Activated effector memory CD4-positive, alpha-beta T cell treated with anti-CD3 and anti-CD28 coated beads, Interleukin-2, amount 50 U/mL, for 16 hours (primary cell): ENCODE data around the gene OSBP.
A peak's percentile ranks its signal among the peaks of the same experiment; 100 is the strongest.
"Not testable (repeated sequence)": the region's sequence is repeated elsewhere in the genome, so short reads cannot be mapped to it uniquely, and the experiment has no call there.

Experiments
- DNase-seq: peaks from one replicate; pipeline ENCODE4 v3.0.0-alpha.2; 2020

Gene OSBP

DNA sequence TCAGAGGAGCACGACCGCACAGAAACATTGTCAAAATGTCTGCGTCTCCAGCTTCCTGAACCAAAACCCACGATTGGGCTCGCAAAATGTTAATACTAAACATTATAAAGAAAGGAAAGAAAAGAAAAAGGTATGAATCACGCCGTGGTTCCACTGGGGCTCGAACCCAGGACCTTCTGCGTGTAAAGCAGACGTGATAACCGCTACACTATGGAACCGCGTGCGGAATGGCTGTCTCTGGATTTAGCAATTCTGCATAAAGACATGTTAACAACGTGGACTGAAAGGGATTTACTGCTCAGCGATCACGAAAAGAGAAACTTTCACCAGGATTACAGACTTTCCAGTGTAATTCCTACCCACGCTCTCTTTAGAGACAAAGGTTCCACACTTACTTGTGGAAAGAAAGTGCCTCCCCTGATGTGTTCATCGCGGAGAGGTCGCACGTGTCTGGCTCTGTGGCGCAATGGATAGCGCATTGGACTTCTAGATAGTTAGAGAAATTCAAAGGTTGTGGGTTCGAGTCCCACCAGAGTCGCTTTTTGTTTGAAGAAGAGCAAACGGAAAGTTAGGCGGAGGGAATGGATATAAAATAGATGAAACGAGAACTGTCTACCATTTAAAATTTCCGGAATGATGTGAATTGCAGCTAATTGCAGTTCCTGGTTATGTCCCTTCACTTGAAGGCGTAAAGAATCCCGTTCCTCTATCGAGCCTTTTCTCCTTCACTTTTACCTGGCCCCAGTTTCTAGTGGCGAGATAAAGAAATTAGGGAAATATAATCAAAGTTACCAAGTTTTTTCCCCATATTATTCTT lies 64.5 kb downstream of the OSBP start:
- peak; percentile 90 for DNase-seq

DNA sequence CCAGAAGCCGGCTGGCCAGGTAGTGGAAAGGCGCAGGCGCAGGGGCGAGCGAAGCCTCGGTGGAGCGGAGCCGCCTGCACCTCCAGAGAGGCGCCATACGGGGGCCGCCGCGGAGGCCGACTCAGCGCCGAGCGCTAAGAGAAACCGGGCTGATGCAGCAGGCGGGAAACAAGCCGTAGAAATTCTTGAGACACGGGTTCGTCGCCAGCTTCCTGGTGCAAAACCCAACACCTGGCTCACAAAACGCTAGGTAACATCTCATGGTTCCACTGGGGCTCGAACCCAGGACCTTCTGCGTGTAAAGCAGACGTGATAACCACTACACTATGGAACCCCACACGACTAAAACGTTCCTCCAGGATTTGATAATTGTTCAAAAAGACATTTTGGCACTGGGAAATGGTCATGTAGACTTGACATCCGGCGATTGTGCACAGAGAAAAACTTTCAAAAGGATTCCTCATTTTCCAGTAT lies 65.2 kb downstream of the OSBP start:
- peak; percentile 94 for DNase-seq

DNA sequence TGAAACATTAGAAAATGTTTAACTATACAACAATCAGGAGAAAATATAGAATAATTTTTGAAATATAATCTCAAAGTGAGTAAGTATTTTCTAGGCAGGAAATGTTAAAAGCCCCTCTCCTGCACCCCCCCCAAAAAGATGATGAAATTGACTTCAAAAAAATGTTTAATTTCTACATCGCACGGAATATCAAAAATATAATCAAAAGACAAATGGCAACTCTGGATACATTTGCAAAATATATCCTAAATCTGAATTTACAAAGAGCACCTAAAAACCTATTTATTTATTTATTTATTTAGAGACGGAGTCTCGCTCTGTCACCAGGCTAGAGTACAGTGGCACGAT lies 67.3 kb downstream of the OSBP start:
- DNase-seq = no peak

DNA sequence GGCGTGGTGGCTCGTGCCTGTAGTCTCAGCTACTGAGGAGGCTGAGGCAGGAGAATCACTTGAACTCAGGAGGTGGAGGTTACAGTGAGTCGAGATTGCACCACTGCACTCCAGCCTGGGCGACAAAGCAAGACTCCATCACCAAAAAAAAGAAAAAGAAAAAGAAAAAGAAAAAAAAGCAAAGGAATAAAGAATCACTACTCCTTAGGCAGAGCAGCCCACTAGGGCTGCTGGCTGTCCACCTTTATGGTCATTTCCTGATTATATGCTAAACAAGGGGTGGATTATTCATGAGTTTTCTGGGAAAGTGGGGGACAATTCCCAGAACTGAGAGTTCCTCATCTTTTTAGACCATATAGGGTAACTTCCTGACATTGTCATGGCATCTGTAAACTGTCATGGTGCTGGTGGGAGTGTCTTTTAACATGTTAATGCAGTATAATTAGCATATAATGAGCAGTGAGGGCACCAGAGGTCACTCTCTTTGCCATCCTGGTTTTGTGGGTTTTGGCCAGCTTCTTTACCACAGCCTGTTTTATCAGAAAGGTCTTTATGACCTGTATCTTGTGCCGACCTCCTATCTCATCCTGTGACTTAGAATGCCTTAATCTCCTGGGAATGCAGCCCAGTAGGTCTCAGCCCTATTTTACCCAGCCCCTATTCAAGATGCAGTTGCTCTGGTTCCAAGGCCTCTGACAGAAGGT lies 67.8 kb downstream of the OSBP start:
- DNase-seq = not testable (repeated sequence)

DNA sequence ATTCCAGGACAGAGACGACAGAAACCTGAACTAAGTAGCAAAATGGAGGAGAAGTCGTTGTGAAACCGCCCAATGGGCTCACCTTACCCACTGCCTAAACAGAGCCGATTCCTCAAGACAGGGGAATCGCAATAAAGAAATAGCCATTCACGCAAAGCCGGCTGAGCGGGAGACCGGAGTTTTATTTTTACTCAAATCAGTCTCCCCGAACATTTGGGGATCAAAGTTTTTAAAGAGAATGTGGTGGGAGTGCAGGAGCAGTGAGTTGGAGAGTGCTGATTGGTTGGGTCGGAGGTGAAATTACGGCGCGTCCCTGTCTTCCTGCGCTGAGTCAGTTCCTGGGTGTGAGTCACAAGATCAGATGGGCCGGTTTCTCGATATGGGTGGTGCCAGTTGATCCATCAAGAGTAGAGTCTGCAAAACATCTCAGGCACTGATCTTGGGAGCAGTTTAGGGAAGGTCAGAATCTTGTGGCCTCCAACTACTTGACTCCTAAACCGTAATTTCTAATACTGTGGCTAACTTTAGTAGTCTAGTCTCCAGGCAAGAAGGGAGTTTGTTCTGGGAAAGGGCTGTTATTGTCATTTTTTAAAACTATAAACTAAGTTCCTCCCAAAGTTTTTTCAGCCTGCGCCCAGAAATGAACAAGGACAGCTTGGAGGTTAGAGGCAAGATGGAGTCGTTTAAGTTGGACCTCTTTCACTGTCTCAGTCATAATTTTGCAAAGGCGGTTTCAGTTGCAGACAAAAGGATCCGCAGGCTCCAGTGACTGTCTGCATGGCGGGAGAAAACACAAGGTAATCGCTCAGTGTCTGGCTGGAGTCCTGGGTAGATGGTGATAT lies 70.2 kb downstream of the OSBP start:
- peak; percentile 66 for DNase-seq

DNA sequence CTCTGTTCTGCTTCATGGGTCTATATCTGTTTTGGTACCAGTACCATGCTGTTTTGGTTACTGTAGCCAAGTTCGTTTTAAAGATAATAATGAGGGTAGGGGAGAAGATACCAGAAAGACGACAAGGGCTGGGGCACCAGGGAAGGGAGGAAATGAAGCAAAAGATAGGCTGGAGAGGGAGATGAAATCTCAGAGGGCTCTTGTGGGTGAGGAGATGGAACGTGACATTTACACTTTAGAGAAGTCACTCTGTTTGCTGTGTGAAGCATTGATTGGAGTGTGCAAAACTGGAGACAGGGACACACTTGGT lies 70.8 kb downstream of the OSBP start:
- no peak for DNase-seq

DNA sequence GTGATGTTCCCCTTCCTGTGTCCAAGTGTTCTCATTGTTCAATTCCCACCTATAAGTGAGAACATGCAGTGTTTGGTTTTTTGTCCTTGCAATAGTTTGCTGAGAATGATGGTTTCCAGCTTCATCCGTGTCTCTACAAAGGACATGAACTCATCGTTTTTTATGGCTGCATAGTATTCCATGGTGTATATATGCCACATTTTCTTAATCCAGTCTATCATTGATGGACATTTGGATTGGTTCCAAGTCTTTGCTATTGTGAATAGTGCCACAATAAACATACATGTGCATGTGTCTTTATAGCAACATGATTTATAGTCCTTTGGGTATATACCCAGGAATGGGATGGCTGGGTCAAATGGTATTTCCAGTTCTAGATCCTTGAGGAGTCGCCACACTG lies 71.9 kb downstream of the OSBP start:
- not testable (repeated sequence) for DNase-seq

DNA sequence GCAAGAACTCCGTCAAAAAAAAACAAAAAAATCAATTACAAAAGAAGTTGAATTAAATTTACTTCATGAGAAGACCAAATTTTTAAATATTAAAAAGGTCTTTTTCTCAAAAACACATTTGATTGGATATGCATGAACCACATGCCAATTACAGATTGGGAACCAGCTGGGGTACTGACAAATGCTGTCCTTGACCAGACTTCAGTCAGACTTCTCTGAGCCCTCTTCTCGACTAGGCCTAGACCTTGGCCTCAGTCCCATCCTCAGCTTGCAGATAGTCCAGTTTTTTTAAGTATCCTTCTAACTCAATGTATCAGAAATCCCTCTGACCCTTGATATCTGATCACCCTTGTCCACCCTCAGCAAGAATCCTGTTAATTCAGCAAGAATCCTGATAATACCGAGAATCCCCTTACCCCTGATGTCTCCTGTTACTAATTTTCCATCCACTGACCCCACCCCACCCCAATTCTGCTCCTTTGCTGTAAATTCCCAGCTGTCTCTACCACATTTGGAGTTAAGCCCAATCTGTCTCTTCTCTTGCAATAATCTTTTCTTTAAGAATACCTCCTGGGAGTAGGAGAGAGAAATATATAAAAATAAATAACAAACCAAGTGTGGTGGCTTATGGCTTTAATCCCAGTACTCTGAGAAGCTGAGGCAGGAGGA lies 73.3 kb downstream of the OSBP start:
- DNase-seq = no peak

DNA sequence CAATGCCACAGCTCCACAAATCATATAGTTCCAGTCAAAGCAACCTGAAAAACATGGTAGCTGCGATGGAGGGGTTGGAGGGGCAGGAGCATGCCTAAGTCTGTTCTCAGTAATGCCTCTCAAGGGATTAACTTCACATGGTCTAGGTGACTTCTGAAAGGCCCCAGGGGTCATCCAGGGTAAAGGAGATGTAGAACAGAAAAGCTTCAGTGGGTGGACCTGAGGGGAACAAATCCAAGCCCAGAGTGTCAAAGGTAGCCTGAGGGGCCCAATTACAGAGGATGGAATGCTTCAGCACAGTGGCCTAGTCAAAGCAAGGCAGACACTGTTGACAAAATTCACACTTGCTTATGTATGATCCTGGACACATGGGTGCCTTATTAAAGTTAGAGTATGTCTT lies 80.9 kb downstream of the OSBP start:
- no peak for DNase-seq

DNA sequence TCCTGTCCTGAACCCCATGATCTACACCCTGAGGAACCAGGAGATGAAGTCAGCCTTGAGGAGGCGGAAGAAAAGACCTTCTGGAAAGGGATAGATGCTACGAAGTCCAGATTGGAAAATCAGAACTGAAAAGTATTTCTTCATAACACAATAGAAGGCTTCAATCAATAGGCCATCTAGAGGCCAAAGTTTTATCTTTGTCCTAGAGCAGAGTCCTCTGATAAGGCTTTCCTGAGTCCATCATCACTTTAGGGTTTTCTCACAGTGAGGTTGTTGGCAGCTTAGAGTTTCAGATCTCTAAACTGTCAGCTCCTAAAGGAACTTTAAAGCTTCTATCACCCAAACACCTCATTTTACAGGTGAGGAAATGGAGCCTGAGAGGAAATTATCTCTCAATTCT lies 83.0 kb downstream of the OSBP start:
- DNase-seq = no peak

DNA sequence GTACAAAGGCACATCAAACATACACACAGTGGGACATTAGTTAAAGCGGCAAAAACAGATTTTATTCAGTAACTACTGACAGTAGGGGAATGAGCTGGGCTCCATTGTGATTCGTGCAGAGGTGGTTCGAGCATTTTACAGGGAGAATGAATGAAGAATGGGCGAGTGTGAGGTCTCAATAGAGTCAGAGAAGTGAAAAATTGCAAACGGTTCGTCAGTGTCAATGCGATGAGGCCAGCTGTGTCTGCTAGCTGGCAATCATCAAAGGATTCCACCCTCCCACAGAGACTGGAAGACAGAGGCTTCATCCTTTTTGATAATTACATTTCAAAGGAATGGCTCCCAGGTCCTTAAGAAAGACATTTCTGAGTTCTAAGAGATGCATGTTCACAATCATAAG lies 86.9 kb downstream of the OSBP start:
- DNase-seq = no peak
